ENCODE data around the gene STAT1. TPM values are rescaled to one million over a fixed set of nuclear protein-coding genes. Genes with fewer than 3 reads are reported as not detected.

STAT1 gene
- total RNA-seq, 6 donors from 2014 or later: 69.3 to 120 (median 83.1) TPM

- TF ChIP-seq CTCF (IDR thresholded peaks at IDR 0.05) (no peak), EP300 (IDR thresholded peaks at IDR 0.05) (no peak), POLR2A (IDR thresholded peaks at IDR 0.05) (no peak), POLR2AphosphoS5 (IDR thresholded peaks at IDR 0.05) (no peak)
- Histone ChIP-seq H3K27ac (no peak overlapping the region), H3K36me3 (no peaks in the 10 kb centered on the region), H3K27me3 (peaks cover 0 to 5% (median 0%) of the 10 kb centered on the region in 4 donors), H3K9me3 (no peaks in the 10 kb centered on the region), H3K4me1 (peaks cover 19 to 43% (median 19%) of the 10 kb centered on the region in 4 donors), H3K4me3 (no peak overlapping the region)
- DNase-seq (no peak), ATAC-seq (ENCODE audit: low FRiP score in 2 of 2) (no peak)
- 83 to 92% methylated on average over 1 of the region's 1 CpG for WGBS, 2 donors
Measured at GRCh38 chr2:191018048-191018447, 4.1 kb upstream of the STAT1 start.

- H3K27me3 ChIP-seq: peaks cover 0 to 5% (median 0%) of the 10 kb centered on the region in 4 donors
- DNase-seq: no peak
- peak overlapping the region in 1 of 4 donors; percentile 91 for H3K27ac ChIP-seq
- no peaks in the 10 kb centered on the region for H3K9me3 ChIP-seq
- TF ChIP-seq CTCF (IDR thresholded peaks at IDR 0.05) (no peak), POLR2AphosphoS5 (IDR thresholded peaks at IDR 0.05) (no peak), EP300 (IDR thresholded peaks at IDR 0.05) (no peak), POLR2A (IDR thresholded peaks at IDR 0.05) (no peak)
- peaks cover 31 to 43% (median 34%) of the 10 kb centered on the region in 4 donors for H3K4me1 ChIP-seq
- WGBS, 2 donors: 88 to 97% methylated on average over 8 of the region's 8 CpGs
- no peaks in the 10 kb centered on the region for H3K36me3 ChIP-seq
- H3K4me3 ChIP-seq: no peak overlapping the region
- no peak for ATAC-seq (ENCODE audit: low FRiP score in 2 of 2)
Measured at GRCh38 chr2:191015831-191016230, 1.9 kb upstream of the STAT1 start.

- ATAC-seq (ENCODE audit: low FRiP score in 2 of 2): no peak
- WGBS, 2 donors: 92% methylated on average over 2 of the region's 2 CpGs
- no peaks in the 10 kb centered on the region for H3K9me3 ChIP-seq
- TF ChIP-seq POLR2A (IDR thresholded peaks at IDR 0.05) (no peak), POLR2AphosphoS5 (IDR thresholded peaks at IDR 0.05) (no peak), CTCF (IDR thresholded peaks at IDR 0.05) (no peak), EP300 (IDR thresholded peaks at IDR 0.05) (no peak)
- DNase-seq: no peak
- H3K4me3 ChIP-seq: no peak overlapping the region
- H3K36me3 ChIP-seq: peaks cover 0 to 2% (median 0%) of the 10 kb centered on the region in 4 donors
- H3K4me1 ChIP-seq: peaks cover 35 to 42% (median 37%) of the 10 kb centered on the region in 4 donors
- peaks cover 0 to 2% (median 0%) of the 10 kb centered on the region in 4 donors for H3K27me3 ChIP-seq
- peak overlapping the region in 3 of 4 donors; percentile 91 to 97 (median 95) for H3K27ac ChIP-seq
Measured at GRCh38 chr2:191015239-191015638, 1.3 kb upstream of the STAT1 start.

- 27 to 37% methylated on average over 4 of the region's 4 CpGs for WGBS, 2 donors
- peaks cover 0 to 8% (median 0%) of the 10 kb centered on the region in 4 donors for H3K36me3 ChIP-seq
- TF ChIP-seq POLR2AphosphoS5 (IDR thresholded peaks at IDR 0.05) (no peak), EP300 (IDR thresholded peaks at IDR 0.05) (no peak)
- H3K27me3 ChIP-seq: no peaks in the 10 kb centered on the region
- no peak for DNase-seq
- H3K4me1 ChIP-seq: peaks cover 34 to 43% (median 39%) of the 10 kb centered on the region in 4 donors
- H3K9me3 ChIP-seq: no peaks in the 10 kb centered on the region
- ATAC-seq (ENCODE audit: low FRiP score in 2 of 2): no peak
- peak overlapping the region; percentile 90 to 97 (median 93) for H3K27ac ChIP-seq
- H3K4me3 ChIP-seq: peak overlapping the region in 3 of 4 donors; percentile 81 to 88 (median 87)
Measured at GRCh38 chr2:191014653-191015020, 666 bp upstream of the STAT1 start.

- H3K27ac ChIP-seq: peak overlapping the region; percentile 90 to 97 (median 93)
- peaks cover 0 to 18% (median 3%) of the 10 kb centered on the region in 4 donors for H3K36me3 ChIP-seq
- 0% methylated on average over 13 to 14 of the region's 14 CpGs for WGBS, 2 donors
- peak overlapping the region; percentile 68 to 88 (median 84) for H3K4me3 ChIP-seq
- DNase-seq: no peak
- no peaks in the 10 kb centered on the region for H3K27me3 ChIP-seq
- peaks cover 33 to 44% (median 41%) of the 10 kb centered on the region in 4 donors for H3K4me1 ChIP-seq
- ATAC-seq (ENCODE audit: low FRiP score in 2 of 2): no peak
- TF ChIP-seq POLR2A (IDR thresholded peaks at IDR 0.05): no peak
- no peak for TF ChIP-seq EP300 (IDR thresholded peaks at IDR 0.05)
- no peak for TF ChIP-seq POLR2AphosphoS5 (IDR thresholded peaks at IDR 0.05)
- no peak for TF ChIP-seq CTCF (IDR thresholded peaks at IDR 0.05)
- H3K9me3 ChIP-seq: no peaks in the 10 kb centered on the region
Measured at GRCh38 chr2:191013682-191013931, 364 bp downstream of the STAT1 start.
